Peyer's patch (tissue), 4 donors: ENCODE data around the gene DPY19L3.

Source experiments
- POLR2A ChIP-seq, 2 donors: fragments of 450-650 bp; IDR thresholded peaks; one replicate each; pipeline ENCODE4 v1.5.1; 2017; ENCODE audit warnings: antibody characterized with exemption in 2 of 2, mild to moderate bottlenecking in 2 of 2, moderate library complexity in 2 of 2
- TF ChIP-seq, protein P1 (sequence below), 6 experiments: fragments of 450-650 bp in 4 of 6; fragments of 200-600 bp in 2 of 6; sonication (generic) in 1 of 6; IDR thresholded peaks; one replicate each; pipeline ENCODE4 v1.5.1; 2017 to 2019; ENCODE audit warnings: antibody characterized with exemption in 6 of 6, mild to moderate bottlenecking in 3 of 6, moderate library complexity in 1 of 6

GRCh38 chr19:32448026-32448425, 42.5 kb downstream of the DPY19L3 start:
- TF ChIP-seq, protein P1, sequence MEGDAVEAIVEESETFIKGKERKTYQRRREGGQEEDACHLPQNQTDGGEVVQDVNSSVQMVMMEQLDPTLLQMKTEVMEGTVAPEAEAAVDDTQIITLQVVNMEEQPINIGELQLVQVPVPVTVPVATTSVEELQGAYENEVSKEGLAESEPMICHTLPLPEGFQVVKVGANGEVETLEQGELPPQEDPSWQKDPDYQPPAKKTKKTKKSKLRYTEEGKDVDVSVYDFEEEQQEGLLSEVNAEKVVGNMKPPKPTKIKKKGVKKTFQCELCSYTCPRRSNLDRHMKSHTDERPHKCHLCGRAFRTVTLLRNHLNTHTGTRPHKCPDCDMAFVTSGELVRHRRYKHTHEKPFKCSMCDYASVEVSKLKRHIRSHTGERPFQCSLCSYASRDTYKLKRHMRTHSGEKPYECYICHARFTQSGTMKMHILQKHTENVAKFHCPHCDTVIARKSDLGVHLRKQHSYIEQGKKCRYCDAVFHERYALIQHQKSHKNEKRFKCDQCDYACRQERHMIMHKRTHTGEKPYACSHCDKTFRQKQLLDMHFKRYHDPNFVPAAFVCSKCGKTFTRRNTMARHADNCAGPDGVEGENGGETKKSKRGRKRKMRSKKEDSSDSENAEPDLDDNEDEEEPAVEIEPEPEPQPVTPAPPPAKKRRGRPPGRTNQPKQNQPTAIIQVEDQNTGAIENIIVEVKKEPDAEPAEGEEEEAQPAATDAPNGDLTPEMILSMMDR (IDR thresholded peaks at IDR 0.05): no peak
- no peak for TF ChIP-seq POLR2A (IDR thresholded peaks at IDR 0.05)
